DND-41 (cell line): ENCODE results near the gene CD300A.
A peak's percentile ranks its signal among the peaks of the same experiment; 100 is the strongest.

Source experiments
- ATAC-seq: fragments of 200-7000 bp; cut with Tn5 transposase; 3 replicates; pipeline ENCODE4 v1.9.1; 2021; ENCODE audit warnings: low read depth; ENCODE audit not compliant: insufficient read depth
- DNase-seq: peaks from one replicate; pipeline ENCODE4 v3.0.0-alpha.2; 2020
- H2AFZ ChIP-seq: 2 replicates; pipeline ENCODE4 v1.6.0; 2012; ENCODE audit warnings: low read depth, low read length
- H3K27ac ChIP-seq: 2 replicates; pipeline ENCODE4 v1.5.1; 2012; ENCODE audit warnings: low read length, inconsistent platforms
- H3K27me3 ChIP-seq: fragments of 200-600 bp; sonication (generic); 2 replicates; pipeline ENCODE4 v1.6.0; 2012; ENCODE audit warnings: low read length, mild to moderate bottlenecking, inconsistent platforms; ENCODE audit not compliant: insufficient read depth, poor library complexity
- H3K36me3 ChIP-seq: 2 replicates; pipeline ENCODE4 v1.5.1; 2012; ENCODE audit warnings: low read length, inconsistent platforms; ENCODE audit not compliant: insufficient read depth
- H3K4me1 ChIP-seq: 2 replicates; pipeline ENCODE4 v1.5.1; 2012; ENCODE audit warnings: mild to moderate bottlenecking, low read length; ENCODE audit not compliant: insufficient read depth
- H3K4me2 ChIP-seq: 2 replicates; pipeline ENCODE4 v1.6.0; 2012; ENCODE audit warnings: mild to moderate bottlenecking, moderate library complexity, low read length, inconsistent platforms; ENCODE audit not compliant: insufficient read depth
- H3K4me3 ChIP-seq, 2 experiments: fragments of 200-600 bp in 1 of 2; shearing (Covaris generic) in 1 of 2; 2 replicates each; pipeline ENCODE4 v1.5.1; 2012 to 2016; ENCODE audit warnings: inconsistent platforms in 2 of 2, low read length in 2 of 2, mild to moderate bottlenecking in 2 of 2, low read depth in 1 of 2, moderate library complexity in 1 of 2
- H3K79me2 ChIP-seq: 2 replicates; pipeline ENCODE4 v1.6.0; 2012; ENCODE audit warnings: low read length, inconsistent platforms; ENCODE audit not compliant: insufficient read depth
- H3K9ac ChIP-seq: 2 replicates; pipeline ENCODE4 v1.6.0; 2012; ENCODE audit warnings: low read depth, mild to moderate bottlenecking, inconsistent platforms, low read length, moderate library complexity
- H3K9me3 ChIP-seq: 2 replicates; pipeline ENCODE4 v1.5.1; 2012; ENCODE audit warnings: low read length, moderate library complexity, mild to moderate bottlenecking, inconsistent platforms; ENCODE audit not compliant: insufficient read depth, severe bottlenecking
- H4K20me1 ChIP-seq: 2 replicates; pipeline ENCODE4 v1.6.0; 2012; ENCODE audit warnings: low read length; ENCODE audit not compliant: insufficient read depth
- CTCF ChIP-seq: IDR thresholded peaks from 2 replicates; pipeline ENCODE4 v1.5.1; 2012; ENCODE audit warnings: borderline replicate concordance, low read length, moderate library complexity, mild to moderate bottlenecking; ENCODE audit not compliant: poor library complexity, severe bottlenecking; ENCODE audit errors: extremely low read depth
- EZH2 ChIP-seq: IDR thresholded peaks from 3 replicates; pipeline ENCODE4 v1.6.1; 2012; ENCODE audit warnings: borderline replicate concordance, low read depth, mild to moderate bottlenecking, moderate library complexity, low read length, inconsistent platforms; ENCODE audit not compliant: severe bottlenecking

CD300A gene

GRCh38 chr17:74490716-74491115, 24.3 kb downstream of the CD300A start:
- H3K9ac ChIP-seq, result no peak overlapping the region
- peaks cover 3% of the 10 kb centered on the region for H3K27me3 ChIP-seq
- H3K4me2 ChIP-seq, result no peak overlapping the region
- ATAC-seq, result no peak
- DNase-seq, result no peak
- no peaks in the 10 kb centered on the region for H4K20me1 ChIP-seq
- H3K4me1 ChIP-seq, result peaks cover 4% of the 10 kb centered on the region; the same call in 1 of the 2 replicates
- H3K9me3 ChIP-seq, result no peaks in the 10 kb centered on the region
- H3K27ac ChIP-seq, result no peak overlapping the region
- no peaks in the 10 kb centered on the region for H3K79me2 ChIP-seq
- no peak overlapping the region for H2AFZ ChIP-seq
- no peak for TF ChIP-seq CTCF
- TF ChIP-seq EZH2, result no peak
- H3K4me3 ChIP-seq, result no peak overlapping the region
- no peaks in the 10 kb centered on the region for H3K36me3 ChIP-seq

DNA sequence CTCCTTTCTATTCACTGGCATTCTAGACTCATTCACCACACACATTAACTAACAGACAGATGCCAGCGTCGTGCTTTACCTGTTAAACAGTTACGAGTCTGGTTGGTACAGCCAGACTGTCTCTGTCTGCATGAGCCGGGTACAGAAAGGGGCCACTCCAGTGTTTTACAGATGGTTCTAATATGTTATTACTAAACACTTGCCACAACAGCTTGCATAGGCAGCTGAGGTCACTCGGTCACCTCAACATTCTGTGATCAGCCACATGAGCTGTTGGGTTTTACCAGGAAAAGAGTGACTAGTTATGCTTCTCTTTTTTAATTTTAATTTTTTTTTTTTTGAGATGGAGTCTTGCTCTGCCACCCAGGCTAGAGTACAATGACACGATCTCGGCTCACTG, 25.2 kb downstream of the CD300A start:
- Histone ChIP-seq H3K9me3 (no peaks in the 10 kb centered on the region), H3K4me3 (no peak overlapping the region), H3K36me3 (no peaks in the 10 kb centered on the region), H3K4me1 (peaks cover 4% of the 10 kb centered on the region; the same call in 1 of the 2 replicates), H3K27ac (no peak overlapping the region), H4K20me1 (no peaks in the 10 kb centered on the region), H3K79me2 (no peaks in the 10 kb centered on the region), H2AFZ (no peak overlapping the region), H3K9ac (no peak overlapping the region), H3K4me2 (no peak overlapping the region), H3K27me3 (no peaks in the 10 kb centered on the region)
- TF ChIP-seq CTCF (no peak), EZH2 (no peak)
- no peak for DNase-seq
- ATAC-seq, result no peak

GRCh38 chr17:74493331-74493833, 26.9 kb downstream of the CD300A start:
- no peak overlapping the region for H3K4me3 ChIP-seq
- H3K9me3 ChIP-seq, result no peaks in the 10 kb centered on the region
- peaks cover 4% of the 10 kb centered on the region; the same call in 1 of the 2 replicates for H3K4me1 ChIP-seq
- no peaks in the 10 kb centered on the region for H3K27me3 ChIP-seq
- DNase-seq (peak; percentile 72), ATAC-seq (peak; percentile 90)
- no peaks in the 10 kb centered on the region for H3K79me2 ChIP-seq
- H3K4me2 ChIP-seq, result no peak overlapping the region
- H3K9ac ChIP-seq, result no peak overlapping the region
- no peaks in the 10 kb centered on the region for H3K36me3 ChIP-seq
- TF ChIP-seq CTCF (peak; percentile 95), EZH2 (no peak)
- no peak overlapping the region for H3K27ac ChIP-seq
- H4K20me1 ChIP-seq, result no peaks in the 10 kb centered on the region
- no peak overlapping the region for H2AFZ ChIP-seq
